Hepatocyte (in vitro differentiated cells): ENCODE measurements around the gene AGAP1. TPM values are rescaled to one million over a fixed set of nuclear protein-coding genes. Genes with fewer than 3 reads are reported as not detected.

Experiments used
- DNase-seq: peaks from one replicate; pipeline ENCODE4 v3.0.0-alpha.2; 2016; ENCODE audit warnings: low spot score
- H2AFZ ChIP-seq: fragments of 200-600 bp; sonication (generic); 2 replicates; pipeline ENCODE4 v1.6.0; 2016; ENCODE audit warnings: antibody characterized with exemption, mild to moderate bottlenecking
- H3K27ac ChIP-seq: fragments of 200-600 bp; sonication (generic); 2 replicates; pipeline ENCODE4 v1.5.1; 2016; ENCODE audit warnings: mild to moderate bottlenecking
- H3K27me3 ChIP-seq: fragments of 200-600 bp; sonication (generic); 2 replicates; pipeline ENCODE4 v1.6.1; 2016
- H3K36me3 ChIP-seq: fragments of 200-600 bp; sonication (generic); replicated peaks from 2 replicates; pipeline ENCODE4 v1.5.1; 2016; ENCODE audit warnings: low read depth; ENCODE audit not compliant: insufficient read depth
- H3K4me1 ChIP-seq: fragments of 200-600 bp; sonication (generic); 2 replicates; pipeline ENCODE4 v1.5.1; 2016; ENCODE audit warnings: mild to moderate bottlenecking, moderate library complexity; ENCODE audit not compliant: insufficient read depth
- H3K4me2 ChIP-seq: fragments of 200-600 bp; sonication (generic); 2 replicates; pipeline ENCODE4 v1.6.0; 2016
- H3K4me3 ChIP-seq: fragments of 200-600 bp; sonication (generic); 2 replicates; pipeline ENCODE4 v1.5.1; 2016; ENCODE audit warnings: mild to moderate bottlenecking
- H3K79me2 ChIP-seq: fragments of 200-600 bp; sonication (generic); 2 replicates; pipeline ENCODE4 v1.6.0; 2017; ENCODE audit warnings: mild to moderate bottlenecking
- H3K9me2 ChIP-seq: fragments of 200-600 bp; sonication (generic); replicated peaks from 2 replicates; pipeline ENCODE4 v1.6.0; 2017; ENCODE audit warnings: mild to moderate bottlenecking; ENCODE audit not compliant: insufficient read depth
- H3K9me3 ChIP-seq: fragments of 200-600 bp; sonication (generic); 2 replicates; pipeline ENCODE4 v1.5.1; 2016; ENCODE audit warnings: low read depth, mild to moderate bottlenecking
- H4K20me1 ChIP-seq: fragments of 200-600 bp; sonication (generic); 2 replicates; pipeline ENCODE4 v1.6.0; 2016; ENCODE audit warnings: mild to moderate bottlenecking; ENCODE audit not compliant: insufficient read depth, poor library complexity, severe bottlenecking
- EZH2 ChIP-seq: fragments of 200-600 bp; sonication (generic); IDR thresholded peaks from 2 replicates; pipeline ENCODE4 v1.6.1; 2016; ENCODE audit warnings: antibody characterized with exemption, mild to moderate bottlenecking, borderline replicate concordance
- EZH2phosphoT487 ChIP-seq: fragments of 200-600 bp; sonication (generic); IDR thresholded peaks from one replicate; pipeline ENCODE4 v1.6.1; 2018; ENCODE audit warnings: antibody characterized with exemption, mild to moderate bottlenecking, low read depth, moderate library complexity; ENCODE audit not compliant: unreplicated experiment, severe bottlenecking
- WGBS: methylation state at CpG from one replicate; pipeline ENCODE4 v1.1.6; 2016; ENCODE audit warnings: low lambda C conversion rate; ENCODE audit errors: missing lambda C conversion rate; 5-methylcytosine and 5-hydroxymethylcytosine counted together
- polyA plus RNA-seq: library from polyadenylated mRNA; unstranded; fragments of >200 nt; fragmentation: Nextera tagmentation; extraction: Ambion mirVana; gene quantifications from 2 replicates; pipeline ENCODE4 v1.2.1, GENCODE V29; 2016
- total RNA-seq: library from RNA; depleted of rRNA; stranded (reverse); fragments of >200 nt; gene quantifications from 2 replicates; pipeline ENCODE4 v1.2.3, GENCODE V29; 2014
- TF ChIP-seq, protein P1 (sequence below): fragments of 200-600 bp; sonication (generic); IDR thresholded peaks from 2 replicates; pipeline ENCODE4 v1.5.1; 2016; ENCODE audit warnings: antibody characterized with exemption, mild to moderate bottlenecking; ENCODE audit not compliant: poor library complexity

AGAP1 gene
- total and polyA plus RNA-seq, 2 experiments from 2014 or later: 12.1 to 20.0 TPM

DNA sequence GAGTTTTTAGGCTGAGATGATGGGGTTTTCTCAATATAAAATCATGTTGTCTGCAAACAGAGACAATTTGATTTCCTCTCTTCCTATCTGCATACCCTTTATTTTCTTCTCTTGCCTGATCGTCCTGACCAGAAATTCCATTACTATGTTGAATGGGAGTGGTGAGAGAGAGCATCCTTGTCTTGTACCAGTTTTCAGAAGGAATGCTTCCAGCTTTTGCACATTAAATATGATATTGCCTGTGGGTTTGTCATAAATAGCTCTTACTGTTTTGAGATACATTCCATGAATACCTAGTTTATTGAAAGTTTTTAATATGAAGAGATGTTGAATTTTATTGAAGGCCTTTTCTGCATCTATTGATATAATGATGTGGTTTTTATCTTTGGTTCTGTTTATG is 492.5 kb downstream of the AGAP1 start:
- no peaks in the 10 kb centered on the region for H3K4me1 ChIP-seq
- no peak for DNase-seq
- H3K27ac ChIP-seq: no peak overlapping the region
- H3K4me2 ChIP-seq: no peak overlapping the region
- no peak overlapping the region for H3K4me3 ChIP-seq
- H3K79me2 ChIP-seq: no peaks in the 10 kb centered on the region
- H3K9me3 ChIP-seq: no peaks in the 10 kb centered on the region
- H3K36me3 ChIP-seq: no peaks in the 10 kb centered on the region
- WGBS: 94% methylated on average over 1 of the region's 1 CpG
- H3K9me2 ChIP-seq: no peaks in the 10 kb centered on the region
- no peak for TF ChIP-seq EZH2
- TF ChIP-seq, protein P1, sequence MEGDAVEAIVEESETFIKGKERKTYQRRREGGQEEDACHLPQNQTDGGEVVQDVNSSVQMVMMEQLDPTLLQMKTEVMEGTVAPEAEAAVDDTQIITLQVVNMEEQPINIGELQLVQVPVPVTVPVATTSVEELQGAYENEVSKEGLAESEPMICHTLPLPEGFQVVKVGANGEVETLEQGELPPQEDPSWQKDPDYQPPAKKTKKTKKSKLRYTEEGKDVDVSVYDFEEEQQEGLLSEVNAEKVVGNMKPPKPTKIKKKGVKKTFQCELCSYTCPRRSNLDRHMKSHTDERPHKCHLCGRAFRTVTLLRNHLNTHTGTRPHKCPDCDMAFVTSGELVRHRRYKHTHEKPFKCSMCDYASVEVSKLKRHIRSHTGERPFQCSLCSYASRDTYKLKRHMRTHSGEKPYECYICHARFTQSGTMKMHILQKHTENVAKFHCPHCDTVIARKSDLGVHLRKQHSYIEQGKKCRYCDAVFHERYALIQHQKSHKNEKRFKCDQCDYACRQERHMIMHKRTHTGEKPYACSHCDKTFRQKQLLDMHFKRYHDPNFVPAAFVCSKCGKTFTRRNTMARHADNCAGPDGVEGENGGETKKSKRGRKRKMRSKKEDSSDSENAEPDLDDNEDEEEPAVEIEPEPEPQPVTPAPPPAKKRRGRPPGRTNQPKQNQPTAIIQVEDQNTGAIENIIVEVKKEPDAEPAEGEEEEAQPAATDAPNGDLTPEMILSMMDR: no peak
- TF ChIP-seq EZH2phosphoT487: no peak
- no peaks in the 10 kb centered on the region for H3K27me3 ChIP-seq
- H4K20me1 ChIP-seq: no peaks in the 10 kb centered on the region
- H2AFZ ChIP-seq: no peak overlapping the region

DNA sequence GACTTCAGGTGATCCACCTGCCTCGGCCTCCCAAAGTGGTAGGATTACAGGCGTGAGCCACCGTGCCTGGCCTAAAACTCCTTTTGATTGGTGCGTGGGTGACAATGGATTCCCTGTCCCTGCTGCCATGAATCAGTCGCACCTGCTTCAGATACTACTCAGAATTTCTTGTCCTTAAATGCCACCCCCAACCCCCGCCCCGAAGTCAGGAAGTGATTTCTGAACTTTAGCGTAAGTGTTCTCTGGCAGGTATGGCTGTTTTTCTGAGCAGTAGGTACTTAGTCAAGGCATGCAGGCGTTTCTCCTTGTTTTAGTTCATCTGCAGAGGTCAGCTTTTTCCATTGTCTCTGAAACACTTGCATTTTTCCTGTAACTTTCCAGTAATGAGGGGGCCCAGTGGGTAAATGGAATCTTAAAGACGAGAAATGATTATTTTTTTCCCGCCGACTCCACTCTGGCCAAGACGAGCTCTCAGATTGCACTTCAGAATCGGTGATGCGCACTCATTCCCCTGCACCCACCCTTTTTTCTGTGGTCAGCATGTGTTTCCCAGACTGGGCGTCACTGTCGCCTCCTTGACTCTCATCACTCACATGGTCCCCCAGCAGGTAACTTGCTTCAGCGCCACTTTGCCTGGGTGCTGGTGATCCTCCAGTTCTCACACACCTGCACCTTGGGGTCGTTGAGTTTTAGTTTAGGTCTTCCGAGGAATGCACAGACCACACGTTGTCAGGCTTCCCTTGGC is 494.6 kb downstream of the AGAP1 start:
- 94% methylated on average over 21 of the region's 21 CpGs for WGBS
- H2AFZ ChIP-seq: no peak overlapping the region
- no peaks in the 10 kb centered on the region for H3K79me2 ChIP-seq
- no peaks in the 10 kb centered on the region for H3K4me1 ChIP-seq
- H3K4me3 ChIP-seq: no peak overlapping the region
- TF ChIP-seq EZH2phosphoT487: no peak
- H3K36me3 ChIP-seq: no peaks in the 10 kb centered on the region
- no peak overlapping the region for H3K4me2 ChIP-seq
- no peak overlapping the region for H3K27ac ChIP-seq
- no peaks in the 10 kb centered on the region for H3K27me3 ChIP-seq
- no peak for DNase-seq
- H3K9me2 ChIP-seq: no peaks in the 10 kb centered on the region
- no peaks in the 10 kb centered on the region for H3K9me3 ChIP-seq
- no peaks in the 10 kb centered on the region for H4K20me1 ChIP-seq

DNA sequence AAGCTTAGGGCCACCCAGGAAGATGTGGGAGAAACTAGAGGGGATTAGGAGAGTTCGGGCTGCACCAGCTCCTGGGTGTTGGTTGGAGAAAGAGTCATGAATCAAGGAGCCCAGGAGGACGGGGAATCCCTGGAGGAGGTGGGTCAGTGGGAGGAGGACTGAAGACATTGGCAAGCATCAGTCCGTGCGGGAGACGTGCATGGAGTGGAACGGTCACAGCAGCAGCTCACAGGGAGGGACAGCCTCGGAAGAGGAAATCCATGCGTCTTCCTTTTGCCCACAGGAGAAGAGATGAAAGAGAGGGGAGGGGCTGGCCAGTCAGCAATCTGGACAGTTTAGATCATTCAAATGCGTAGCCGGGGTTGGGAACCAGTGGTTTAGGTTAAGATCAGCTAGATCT is 495.7 kb downstream of the AGAP1 start:
- no peaks in the 10 kb centered on the region for H3K9me2 ChIP-seq
- H3K4me2 ChIP-seq: no peak overlapping the region
- H3K36me3 ChIP-seq: no peaks in the 10 kb centered on the region
- no peaks in the 10 kb centered on the region for H3K9me3 ChIP-seq
- DNase-seq: no peak
- no peak overlapping the region for H3K27ac ChIP-seq
- H3K79me2 ChIP-seq: no peaks in the 10 kb centered on the region
- WGBS: 94% methylated on average over 10 of the region's 10 CpGs
- TF ChIP-seq, protein P1: no peak
- TF ChIP-seq EZH2 (no peak), EZH2phosphoT487 (no peak)
- no peaks in the 10 kb centered on the region for H3K27me3 ChIP-seq
- no peak overlapping the region for H2AFZ ChIP-seq
- no peaks in the 10 kb centered on the region for H3K4me1 ChIP-seq
- H4K20me1 ChIP-seq: no peaks in the 10 kb centered on the region
- no peak overlapping the region for H3K4me3 ChIP-seq

DNA sequence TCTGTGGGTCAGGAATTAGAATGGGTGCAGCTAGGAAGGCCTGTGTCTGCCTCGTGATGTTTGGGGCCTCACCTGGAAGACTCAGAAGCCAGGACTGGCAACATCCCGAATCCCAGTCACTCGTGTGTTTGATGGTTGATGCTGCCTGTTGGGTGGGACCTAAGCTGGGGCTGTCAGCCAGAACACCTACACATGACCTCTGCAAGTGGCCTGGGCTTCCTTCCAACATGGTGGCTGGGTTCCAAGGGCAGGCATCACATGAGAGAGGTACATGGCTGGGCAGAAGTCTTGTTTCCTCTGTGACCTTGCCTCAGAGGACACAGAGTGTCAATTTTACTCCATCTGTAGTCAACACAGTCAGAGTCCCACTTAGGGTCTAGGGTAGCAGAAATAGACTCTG is 496.5 kb downstream of the AGAP1 start:
- no peak overlapping the region for H3K27ac ChIP-seq
- TF ChIP-seq, protein P1: no peak
- TF ChIP-seq EZH2 (no peak), EZH2phosphoT487 (no peak)
- DNase-seq: no peak
- 91% methylated on average over 3 of the region's 3 CpGs for WGBS
- no peak overlapping the region for H2AFZ ChIP-seq
- no peak overlapping the region for H3K4me3 ChIP-seq
- H3K79me2 ChIP-seq: no peaks in the 10 kb centered on the region
- no peaks in the 10 kb centered on the region for H3K9me3 ChIP-seq
- H3K9me2 ChIP-seq: no peaks in the 10 kb centered on the region
- H3K4me2 ChIP-seq: no peak overlapping the region
- H3K36me3 ChIP-seq: no peaks in the 10 kb centered on the region
- H3K27me3 ChIP-seq: no peaks in the 10 kb centered on the region
- H3K4me1 ChIP-seq: no peaks in the 10 kb centered on the region
- H4K20me1 ChIP-seq: no peaks in the 10 kb centered on the region
